ENCODE data around the gene ZNF787. TPM values are rescaled to one million over a fixed set of nuclear protein-coding genes. Genes with fewer than 3 reads are reported as not detected.

Gene ZNF787
- polyA plus RNA-seq, 1 of the 3 experiments (the other 2 are of a cell fraction) = 16.0 TPM

DNA sequence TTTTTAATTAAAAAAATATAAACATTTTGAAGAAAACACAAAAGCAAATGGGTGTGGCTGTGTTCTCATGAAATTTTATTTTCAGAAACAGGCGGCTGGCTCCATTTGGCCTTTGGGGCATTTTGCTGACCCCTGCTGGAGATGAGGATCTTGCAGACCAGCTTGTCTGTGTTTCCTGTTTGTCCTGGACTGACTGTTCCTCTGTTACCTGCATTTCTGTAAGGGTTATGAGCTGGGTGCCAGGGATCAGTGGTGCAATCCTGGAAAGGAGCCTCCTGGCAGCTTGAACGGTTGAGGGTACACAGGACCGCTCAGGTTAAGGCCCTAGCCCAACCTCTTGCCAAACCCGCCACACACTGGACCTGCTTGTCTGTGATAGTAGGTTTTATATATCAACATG, 49.9 kb downstream of the ZNF787 start:
- Histone ChIP-seq H3K9me3 (no peaks in the 10 kb centered on the region), H3K4me2 (no peak overlapping the region), H3K4me3 (ENCODE audit: low read depth in 2 of 2, low read length in 1 of 2) (0 out of 4 replicates have a peak overlapping the region, but pooled peaks of 1 of the 2 experiments have one; percentile 29), H3K27ac (ENCODE audit: low read depth in 2 of 2, low read length in 1 of 2) (no peak overlapping the region), H2AFZ (ENCODE audit: low read depth) (no peak overlapping the region), H3K9me2 (no peaks in the 10 kb centered on the region), H3K4me1 (ENCODE audit: control insufficient read depth in 1 of 2, insufficient read depth in 2 of 2, low read depth in 1 of 2, low read length in 1 of 2) (peaks cover 0 to 6% of the 10 kb centered on the region in 2 experiments; a peak in 1 of 4 replicates), H3K27me3 (ENCODE audit: insufficient read depth) (no peaks in the 10 kb centered on the region), H4K20me1 (ENCODE audit: insufficient read depth) (no peaks in the 10 kb centered on the region), H3K79me2 (ENCODE audit: insufficient read depth) (no peaks in the 10 kb centered on the region), H3F3A (replicated peaks; ENCODE audit: insufficient read depth) (no peaks in the 10 kb centered on the region), H3K36me3 (replicated peaks in 1 of 2; ENCODE audit: control insufficient read depth in 1 of 2, insufficient read depth in 2 of 2, low read length in 1 of 2) (no peaks in the 10 kb centered on the region), H3K9ac (no peak overlapping the region)
- CTCF ChIA-PET = interaction anchor here (1.2 to 2.2 kb wide), 5 partner anchors 10 to 262 kb away, joined by 4 to 7 read pairs (median 6); no protein-coding TSS in a partner anchor
- DNase-seq = peak; percentile 24
- WGBS (ENCODE audit: low lambda C conversion rate) = 46% methylated on average over 4 of the region's 4 CpGs
- POLR2A ChIA-PET = no interaction called here
- TF ChIP-seq ELF1 (IDR thresholded peaks at IDR 0.05) (no peak), RXRA (IDR thresholded peaks at IDR 0.05; ENCODE audit: borderline replicate concordance, low read depth) (no peak), RFX5 (IDR thresholded peaks at IDR 0.05; ENCODE audit: low read length) (no peak), GABPA (IDR thresholded peaks at IDR 0.05; ENCODE audit: low read depth) (no peak), SIN3A (IDR thresholded peaks at IDR 0.05; ENCODE audit: borderline replicate concordance, low read depth, low read length) (no peak), FOXM1 (IDR thresholded peaks at IDR 0.05; ENCODE audit: low read depth) (no peak)
- TF ChIP-seq, protein P1, sequence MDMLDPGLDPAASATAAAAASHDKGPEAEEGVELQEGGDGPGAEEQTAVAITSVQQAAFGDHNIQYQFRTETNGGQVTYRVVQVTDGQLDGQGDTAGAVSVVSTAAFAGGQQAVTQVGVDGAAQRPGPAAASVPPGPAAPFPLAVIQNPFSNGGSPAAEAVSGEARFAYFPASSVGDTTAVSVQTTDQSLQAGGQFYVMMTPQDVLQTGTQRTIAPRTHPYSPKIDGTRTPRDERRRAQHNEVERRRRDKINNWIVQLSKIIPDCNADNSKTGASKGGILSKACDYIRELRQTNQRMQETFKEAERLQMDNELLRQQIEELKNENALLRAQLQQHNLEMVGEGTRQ (IDR thresholded peaks at IDR 0.05; ENCODE audit: borderline replicate concordance, low read depth, low read length) = no peak
- TF ChIP-seq, protein P2, sequence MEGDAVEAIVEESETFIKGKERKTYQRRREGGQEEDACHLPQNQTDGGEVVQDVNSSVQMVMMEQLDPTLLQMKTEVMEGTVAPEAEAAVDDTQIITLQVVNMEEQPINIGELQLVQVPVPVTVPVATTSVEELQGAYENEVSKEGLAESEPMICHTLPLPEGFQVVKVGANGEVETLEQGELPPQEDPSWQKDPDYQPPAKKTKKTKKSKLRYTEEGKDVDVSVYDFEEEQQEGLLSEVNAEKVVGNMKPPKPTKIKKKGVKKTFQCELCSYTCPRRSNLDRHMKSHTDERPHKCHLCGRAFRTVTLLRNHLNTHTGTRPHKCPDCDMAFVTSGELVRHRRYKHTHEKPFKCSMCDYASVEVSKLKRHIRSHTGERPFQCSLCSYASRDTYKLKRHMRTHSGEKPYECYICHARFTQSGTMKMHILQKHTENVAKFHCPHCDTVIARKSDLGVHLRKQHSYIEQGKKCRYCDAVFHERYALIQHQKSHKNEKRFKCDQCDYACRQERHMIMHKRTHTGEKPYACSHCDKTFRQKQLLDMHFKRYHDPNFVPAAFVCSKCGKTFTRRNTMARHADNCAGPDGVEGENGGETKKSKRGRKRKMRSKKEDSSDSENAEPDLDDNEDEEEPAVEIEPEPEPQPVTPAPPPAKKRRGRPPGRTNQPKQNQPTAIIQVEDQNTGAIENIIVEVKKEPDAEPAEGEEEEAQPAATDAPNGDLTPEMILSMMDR (IDR thresholded peaks at IDR 0.05) = peak; percentile 42

DNA sequence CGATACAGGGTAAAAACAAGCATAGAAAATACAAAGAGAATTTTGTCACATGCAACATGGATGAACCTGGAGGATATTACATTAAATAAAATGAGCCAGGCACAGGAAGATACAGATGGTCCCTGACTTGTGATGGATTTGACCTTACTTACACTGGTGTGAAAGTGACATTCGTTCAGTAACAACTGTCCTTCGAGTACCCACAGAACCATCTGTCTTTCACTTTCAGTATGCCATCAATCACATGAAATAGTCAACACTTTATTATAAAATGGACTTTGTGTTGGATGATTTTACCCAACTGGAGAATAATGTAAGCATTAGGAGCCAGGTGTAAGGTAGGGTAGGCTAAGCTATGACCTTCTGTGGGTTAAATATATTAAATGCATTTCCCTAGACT, 51.5 kb downstream of the ZNF787 start:
- Histone ChIP-seq H3K27me3 (ENCODE audit: insufficient read depth) (no peaks in the 10 kb centered on the region), H3K9me3 (no peaks in the 10 kb centered on the region), H3K9ac (no peak overlapping the region), H4K20me1 (ENCODE audit: insufficient read depth) (no peaks in the 10 kb centered on the region), H3F3A (replicated peaks; ENCODE audit: insufficient read depth) (no peaks in the 10 kb centered on the region), H3K27ac (ENCODE audit: low read depth in 2 of 2, low read length in 1 of 2) (no peak overlapping the region), H3K4me1 (ENCODE audit: control insufficient read depth in 1 of 2, insufficient read depth in 2 of 2, low read depth in 1 of 2, low read length in 1 of 2) (peaks cover 0 to 7% of the 10 kb centered on the region in 2 experiments; a peak in 1 of 4 replicates), H3K36me3 (replicated peaks in 1 of 2; ENCODE audit: control insufficient read depth in 1 of 2, insufficient read depth in 2 of 2, low read length in 1 of 2) (no peaks in the 10 kb centered on the region), H3K79me2 (ENCODE audit: insufficient read depth) (no peaks in the 10 kb centered on the region), H2AFZ (ENCODE audit: low read depth) (no peak overlapping the region), H3K9me2 (no peaks in the 10 kb centered on the region), H3K4me2 (no peak overlapping the region), H3K4me3 (ENCODE audit: low read depth in 2 of 2, low read length in 1 of 2) (no peak overlapping the region)
- ChIA-PET POLR2A (no interaction called here), CTCF (interaction anchor here (0.7 to 2.2 kb wide), 4 partner anchors 11 to 264 kb away, joined by 3 to 7 read pairs (median 5); no protein-coding TSS in a partner anchor)
- WGBS (ENCODE audit: low lambda C conversion rate) = 27% methylated on average over 3 of the region's 3 CpGs
- TF ChIP-seq MEF2A (IDR thresholded peaks at IDR 0.05; ENCODE audit: borderline replicate concordance, low read depth) (no peak), CHD2 (IDR thresholded peaks at IDR 0.05; ENCODE audit: low read length, partially characterized antibody) (no peak), RAD21 (IDR thresholded peaks at IDR 0.05; ENCODE audit: low read length) (no peak), ELF1 (IDR thresholded peaks at IDR 0.05) (no peak), SIN3A (IDR thresholded peaks at IDR 0.05; ENCODE audit: borderline replicate concordance, low read depth, low read length) (no peak), SMC3 (IDR thresholded peaks at IDR 0.05; ENCODE audit: low read depth, low read length) (no peak), POLR2AphosphoS5 (IDR thresholded peaks at IDR 0.05; ENCODE audit: low read depth, low read length) (no peak), NFIC (IDR thresholded peaks at IDR 0.05; ENCODE audit: borderline replicate concordance) (no peak), EP300 (IDR thresholded peaks at IDR 0.05; ENCODE audit: borderline replicate concordance in 1 of 2, low read depth in 1 of 2, low read length in 1 of 2) (no peak), GABPA (IDR thresholded peaks at IDR 0.05; ENCODE audit: low read depth) (no peak)
- TF ChIP-seq, protein P3, sequence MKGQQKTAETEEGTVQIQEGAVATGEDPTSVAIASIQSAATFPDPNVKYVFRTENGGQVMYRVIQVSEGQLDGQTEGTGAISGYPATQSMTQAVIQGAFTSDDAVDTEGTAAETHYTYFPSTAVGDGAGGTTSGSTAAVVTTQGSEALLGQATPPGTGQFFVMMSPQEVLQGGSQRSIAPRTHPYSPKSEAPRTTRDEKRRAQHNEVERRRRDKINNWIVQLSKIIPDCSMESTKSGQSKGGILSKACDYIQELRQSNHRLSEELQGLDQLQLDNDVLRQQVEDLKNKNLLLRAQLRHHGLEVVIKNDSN (IDR thresholded peaks at IDR 0.05; ENCODE audit: borderline replicate concordance, low read depth) = no peak
- TF ChIP-seq, protein P4, sequence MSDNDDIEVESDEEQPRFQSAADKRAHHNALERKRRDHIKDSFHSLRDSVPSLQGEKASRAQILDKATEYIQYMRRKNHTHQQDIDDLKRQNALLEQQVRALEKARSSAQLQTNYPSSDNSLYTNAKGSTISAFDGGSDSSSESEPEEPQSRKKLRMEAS (IDR thresholded peaks at IDR 0.05; ENCODE audit: low read depth) = no peak
- TF ChIP-seq, protein P5, sequence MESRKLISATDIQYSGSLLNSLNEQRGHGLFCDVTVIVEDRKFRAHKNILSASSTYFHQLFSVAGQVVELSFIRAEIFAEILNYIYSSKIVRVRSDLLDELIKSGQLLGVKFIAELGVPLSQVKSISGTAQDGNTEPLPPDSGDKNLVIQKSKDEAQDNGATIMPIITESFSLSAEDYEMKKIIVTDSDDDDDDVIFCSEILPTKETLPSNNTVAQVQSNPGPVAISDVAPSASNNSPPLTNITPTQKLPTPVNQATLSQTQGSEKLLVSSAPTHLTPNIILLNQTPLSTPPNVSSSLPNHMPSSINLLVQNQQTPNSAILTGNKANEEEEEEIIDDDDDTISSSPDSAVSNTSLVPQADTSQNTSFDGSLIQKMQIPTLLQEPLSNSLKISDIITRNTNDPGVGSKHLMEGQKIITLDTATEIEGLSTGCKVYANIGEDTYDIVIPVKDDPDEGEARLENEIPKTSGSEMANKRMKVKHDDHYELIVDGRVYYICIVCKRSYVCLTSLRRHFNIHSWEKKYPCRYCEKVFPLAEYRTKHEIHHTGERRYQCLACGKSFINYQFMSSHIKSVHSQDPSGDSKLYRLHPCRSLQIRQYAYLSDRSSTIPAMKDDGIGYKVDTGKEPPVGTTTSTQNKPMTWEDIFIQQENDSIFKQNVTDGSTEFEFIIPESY (IDR thresholded peaks at IDR 0.05; ENCODE audit: borderline replicate concordance, low read depth) = no peak
- DNase-seq = no peak

Measured in SK-N-SH (cell line).